Embryonic facial prominence (tissue), 1 donor: ENCODE results near the gene CAMK2D.

Source experiments
- DNase-seq: peaks from one replicate; pipeline ENCODE4 v3.0.0-alpha.2; 2016; ENCODE audit errors: extremely low spot score

CAMK2D gene

DNA sequence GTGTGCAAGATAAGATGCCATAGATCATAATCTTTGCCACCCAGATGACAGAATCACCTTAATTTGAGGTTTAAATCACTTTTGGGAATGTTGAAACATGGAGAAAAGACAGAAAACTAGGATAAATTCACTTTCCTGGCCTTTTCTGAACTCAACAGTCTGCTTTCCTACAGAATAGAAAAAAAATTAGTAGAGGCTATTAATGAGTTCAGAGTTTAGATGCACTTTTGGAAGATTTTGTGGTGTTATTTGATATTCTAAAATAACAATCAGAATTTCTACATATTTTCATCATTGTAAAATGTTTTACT lies 195.9 kb downstream of the CAMK2D start:
- no peak for DNase-seq

DNA sequence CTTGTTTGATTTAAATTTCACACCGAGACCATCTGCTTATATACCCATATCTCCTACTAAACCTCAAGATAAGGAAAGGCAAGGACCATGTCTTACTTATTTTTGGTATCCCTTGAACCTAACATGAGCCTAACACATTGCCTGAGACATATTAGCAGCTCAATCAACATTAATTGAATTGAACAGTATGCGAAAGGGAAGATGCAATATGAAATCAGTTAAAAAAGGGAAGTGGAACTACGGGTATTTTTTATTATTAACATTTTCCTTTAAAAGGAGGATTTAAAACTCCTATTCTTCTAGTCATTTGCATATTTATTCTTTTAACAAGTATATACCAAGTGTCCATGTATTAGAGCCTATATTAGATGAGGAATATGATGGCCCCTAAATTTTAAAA lies 197.0 kb downstream of the CAMK2D start:
- no peak for DNase-seq

DNA sequence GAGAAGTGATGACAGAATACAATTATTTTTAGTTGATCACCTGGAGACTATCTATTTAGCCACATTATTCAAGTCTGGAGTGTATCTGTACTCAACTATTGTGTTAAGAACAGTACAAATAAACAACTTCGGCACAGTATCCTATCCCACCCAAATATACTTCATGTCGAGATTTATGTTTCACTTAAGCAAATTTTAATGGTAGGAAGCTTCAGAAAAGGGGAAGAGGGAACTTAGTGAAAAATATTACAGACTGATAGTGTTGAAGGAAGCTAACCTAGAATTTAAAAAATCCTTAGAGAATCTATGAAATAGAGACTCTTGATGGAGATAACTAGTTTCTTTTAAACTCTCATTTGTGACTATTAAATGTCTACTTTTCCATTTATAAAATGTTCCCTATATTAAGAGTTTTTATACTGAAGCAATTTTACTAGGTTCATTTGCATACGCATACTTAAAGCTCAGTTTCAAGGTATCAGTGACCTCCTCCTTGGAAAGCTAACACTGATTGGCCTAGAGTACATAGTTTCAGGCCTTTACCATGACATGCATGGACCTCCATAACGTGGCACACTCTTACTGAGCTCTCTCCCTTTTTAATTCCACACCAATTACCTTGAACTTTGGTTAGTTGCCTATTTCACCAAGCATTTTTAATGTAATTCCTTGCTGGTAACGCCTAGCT lies 197.7 kb downstream of the CAMK2D start:
- DNase-seq: no peak

DNA sequence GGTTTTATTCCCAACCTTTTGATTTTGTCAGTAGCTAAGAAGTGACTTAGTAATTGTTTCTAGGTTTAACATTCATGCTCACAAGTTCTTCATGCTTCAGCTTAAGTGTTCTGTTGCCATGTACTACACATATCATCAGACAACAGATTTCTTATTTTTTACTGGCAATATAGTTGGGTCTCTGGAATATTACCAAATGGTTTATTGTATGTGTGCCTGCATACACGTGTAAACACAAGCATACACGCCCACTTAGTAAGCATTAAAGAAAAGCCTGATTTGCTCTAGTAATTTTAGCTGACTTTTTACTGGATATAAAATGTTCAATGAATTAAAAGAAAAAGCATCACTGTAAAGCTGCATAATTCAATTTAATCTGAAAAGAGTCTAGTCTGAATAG lies 199.8 kb downstream of the CAMK2D start:
- no peak for DNase-seq

DNA sequence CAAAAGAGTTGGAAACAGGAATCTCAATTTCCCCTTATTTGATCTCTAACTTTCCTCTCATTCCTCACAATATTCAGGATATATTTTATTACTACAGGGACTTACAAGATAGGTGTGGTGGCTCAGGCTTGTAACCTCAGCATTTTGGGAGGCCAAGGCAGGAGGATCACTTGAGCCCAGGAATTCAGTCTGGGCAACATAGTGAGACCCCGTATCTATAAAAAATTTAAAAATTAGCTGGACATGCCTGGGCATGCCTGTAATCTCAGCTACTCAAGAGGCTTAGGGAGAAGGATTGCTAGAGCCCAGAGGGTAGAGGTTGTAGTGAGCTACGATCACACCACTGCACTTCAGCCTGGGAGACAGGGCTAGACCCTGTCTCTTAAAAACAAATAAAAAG lies 200.4 kb downstream of the CAMK2D start:
- DNase-seq: no peak

DNA sequence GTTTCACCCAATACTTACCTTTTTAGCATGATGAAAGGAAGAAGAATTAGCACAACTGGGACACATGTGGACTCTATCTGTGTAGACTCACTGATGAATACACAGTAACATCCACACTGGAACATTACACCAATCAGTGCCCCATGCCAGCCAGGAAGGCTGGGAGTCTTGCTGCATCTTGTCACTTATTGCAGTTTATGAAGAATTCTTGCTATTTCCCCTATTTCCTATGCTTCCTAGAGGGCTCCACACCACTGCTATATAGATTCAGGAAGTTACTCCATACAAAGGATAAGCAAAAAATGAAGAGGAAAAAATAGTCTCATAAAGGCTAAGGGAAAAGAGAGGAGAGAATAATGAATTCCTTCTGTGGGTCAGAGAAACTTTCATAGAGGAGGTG lies 201.0 kb downstream of the CAMK2D start:
- no peak for DNase-seq

DNA sequence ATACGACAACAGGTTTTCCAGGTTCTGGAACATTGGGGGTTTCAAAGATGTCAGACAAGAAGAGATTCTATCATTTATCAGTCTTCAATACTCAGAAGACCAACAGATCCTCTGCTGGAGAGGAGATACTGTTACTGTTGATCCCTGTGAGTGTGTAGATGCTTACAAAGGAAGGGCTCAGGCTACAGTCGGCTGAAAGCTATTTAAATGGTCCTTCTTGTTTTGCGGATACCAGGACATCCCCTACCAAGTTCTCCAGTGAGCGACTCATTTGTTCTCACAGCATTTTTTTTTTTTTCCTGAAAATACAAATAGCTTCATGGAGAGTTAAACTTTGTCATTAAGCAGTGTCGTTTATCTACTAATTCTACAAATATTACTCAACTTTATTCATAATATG lies 201.6 kb downstream of the CAMK2D start:
- DNase-seq: no peak

DNA sequence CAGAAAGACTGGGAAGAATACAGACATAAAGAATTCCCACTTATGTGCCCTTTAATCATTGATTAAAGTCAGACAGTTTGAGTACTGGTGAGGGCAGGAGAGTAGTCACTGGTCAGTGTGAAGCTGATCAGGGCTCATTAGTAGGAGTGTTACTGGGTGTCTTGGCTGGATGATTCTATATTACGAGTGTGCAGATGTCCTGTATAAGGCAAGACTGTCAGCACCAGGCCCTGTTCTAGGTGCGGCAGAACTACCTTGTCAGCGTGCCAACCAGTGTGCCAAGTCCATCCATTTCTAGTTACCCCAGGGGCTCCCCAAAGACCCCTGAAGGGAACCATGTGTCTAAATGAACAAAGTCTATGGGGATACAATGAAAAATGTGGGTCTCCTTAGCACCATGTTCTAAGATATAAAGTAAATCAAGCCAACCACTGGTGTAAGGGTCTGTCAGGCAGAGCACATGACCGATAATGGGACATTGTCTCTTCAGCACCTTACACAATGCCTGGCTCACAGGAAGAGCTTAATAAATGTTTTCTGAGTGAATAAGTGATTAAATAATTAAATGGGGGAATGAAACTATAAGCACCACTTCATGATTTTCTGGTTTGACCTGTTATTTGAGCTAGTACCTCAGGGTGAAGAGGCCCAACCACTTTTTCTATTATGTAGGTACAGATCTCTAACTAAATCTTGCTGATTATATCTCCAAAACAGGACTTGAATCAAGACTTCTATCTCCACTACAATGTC lies 205.0 kb downstream of the CAMK2D start:
- no peak for DNase-seq

DNA sequence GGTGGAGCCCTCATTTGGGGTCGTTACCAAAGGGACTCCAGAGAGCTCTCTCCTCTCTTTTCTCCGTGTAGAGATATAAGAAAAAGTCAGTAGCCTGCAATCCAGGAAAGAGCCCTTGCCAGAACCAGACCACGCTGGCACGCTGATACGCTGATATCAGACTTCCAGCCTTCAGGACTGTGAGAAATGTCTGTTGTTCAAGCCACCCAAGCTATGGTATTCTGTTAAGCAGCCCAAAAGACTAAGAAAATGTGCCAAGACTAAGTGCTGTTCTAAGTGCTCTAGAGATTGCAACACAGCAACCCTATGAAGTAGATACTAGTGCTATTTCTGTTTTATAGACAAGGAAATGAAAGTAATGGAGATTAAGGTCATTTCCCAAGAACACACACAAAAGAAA lies 205.7 kb downstream of the CAMK2D start:
- DNase-seq: no peak

DNA sequence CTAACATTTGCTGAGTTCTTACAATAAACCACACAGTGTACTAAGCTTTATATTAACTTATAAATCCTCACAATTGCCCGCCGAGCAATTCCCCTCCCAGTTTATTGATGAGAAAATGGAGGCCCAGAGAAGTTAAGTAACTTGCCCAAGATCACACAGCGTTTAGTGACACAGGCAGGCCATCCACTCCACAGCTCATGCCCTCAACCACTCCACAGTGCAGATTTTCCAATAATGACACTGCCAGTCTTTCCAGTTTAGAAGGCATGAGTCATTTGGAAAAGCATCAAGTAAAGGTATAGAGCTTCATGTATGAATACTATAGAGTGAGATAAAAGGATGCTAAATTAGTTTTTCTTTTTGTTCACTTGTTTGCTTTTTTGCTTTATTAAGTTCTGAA lies 208.5 kb downstream of the CAMK2D start:
- no peak for DNase-seq

DNA sequence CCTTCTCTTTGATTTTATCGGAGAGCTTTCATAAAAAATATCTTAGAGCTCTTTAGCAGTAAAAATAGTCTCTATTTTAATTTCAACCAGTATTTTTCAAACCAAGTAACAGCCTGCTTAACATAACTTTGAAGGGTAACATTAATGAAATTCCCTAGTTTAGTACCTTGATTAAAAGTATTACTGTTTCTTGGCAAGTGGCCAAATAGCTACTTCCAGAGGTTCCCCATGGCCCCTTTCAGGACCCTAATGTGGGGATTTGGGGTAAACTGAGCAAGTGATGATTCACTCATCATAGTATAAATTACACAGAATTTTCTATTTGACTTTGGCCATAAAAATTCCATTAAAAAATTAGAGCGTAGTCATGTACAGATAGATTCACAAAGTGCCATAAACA lies 211.0 kb downstream of the CAMK2D start:
- DNase-seq: no peak

DNA sequence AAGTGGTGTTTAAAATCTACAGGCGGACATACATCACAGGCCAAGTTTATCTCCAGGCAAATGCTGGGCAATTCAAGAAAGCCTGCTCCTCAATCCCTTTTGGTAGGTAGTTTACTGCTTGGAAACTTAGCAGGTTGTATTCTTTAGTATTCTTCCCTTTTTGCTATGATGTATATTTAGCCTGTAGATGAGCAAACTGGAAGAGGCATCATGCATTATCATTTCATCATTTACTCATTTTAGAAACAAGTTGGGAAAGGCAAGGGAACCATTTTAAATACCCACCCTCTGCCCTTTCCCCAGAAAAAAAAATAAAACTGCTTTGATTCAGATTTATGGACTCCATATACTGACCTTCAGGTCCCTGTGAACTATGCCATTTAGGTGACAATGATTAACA lies 213.2 kb downstream of the CAMK2D start:
- DNase-seq: no peak

DNA sequence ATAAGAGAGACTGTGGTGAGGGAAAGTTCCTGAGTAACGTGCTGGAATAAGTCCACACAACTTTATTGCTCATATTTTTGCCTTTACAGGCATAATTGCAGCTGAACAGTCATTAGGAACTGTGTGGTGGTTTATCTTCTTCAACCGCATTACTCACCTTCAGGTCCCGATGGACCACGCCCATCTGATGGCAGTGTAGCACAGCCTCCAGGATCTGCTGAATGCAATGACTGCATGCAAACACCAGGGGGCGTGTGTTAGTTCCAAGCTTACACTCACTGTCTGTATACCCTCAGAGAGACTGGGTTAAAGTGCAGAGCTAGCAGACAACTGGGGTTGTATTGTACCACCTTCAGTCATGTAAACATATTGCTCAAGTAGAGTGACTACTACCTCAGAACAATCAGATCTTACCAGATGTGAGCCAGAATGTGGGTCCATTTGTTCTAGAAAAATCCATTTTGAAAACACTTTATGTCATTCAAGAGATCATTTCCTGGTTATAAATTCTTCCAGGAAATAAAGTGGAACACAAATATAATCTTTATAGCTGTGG lies 214.0 kb downstream of the CAMK2D start:
- no peak for DNase-seq

DNA sequence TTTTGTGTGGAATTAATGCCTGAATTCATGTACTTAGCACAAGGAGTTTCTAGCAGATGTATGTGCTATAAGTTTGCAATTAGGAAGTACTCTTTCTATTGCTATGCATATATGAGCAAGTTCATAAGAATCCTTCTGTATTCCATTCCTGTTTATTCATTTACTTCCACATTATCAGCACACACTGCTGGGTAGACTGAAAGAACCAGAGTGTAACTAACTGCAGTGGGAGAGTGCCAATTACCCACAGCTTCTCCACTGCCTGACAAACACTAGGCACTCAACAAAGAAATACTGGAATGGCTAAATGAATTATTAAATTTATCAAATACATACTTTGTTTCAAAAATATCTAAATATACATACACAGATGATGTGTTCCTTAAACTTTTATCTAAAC lies 219.6 kb downstream of the CAMK2D start:
- no peak for DNase-seq

DNA sequence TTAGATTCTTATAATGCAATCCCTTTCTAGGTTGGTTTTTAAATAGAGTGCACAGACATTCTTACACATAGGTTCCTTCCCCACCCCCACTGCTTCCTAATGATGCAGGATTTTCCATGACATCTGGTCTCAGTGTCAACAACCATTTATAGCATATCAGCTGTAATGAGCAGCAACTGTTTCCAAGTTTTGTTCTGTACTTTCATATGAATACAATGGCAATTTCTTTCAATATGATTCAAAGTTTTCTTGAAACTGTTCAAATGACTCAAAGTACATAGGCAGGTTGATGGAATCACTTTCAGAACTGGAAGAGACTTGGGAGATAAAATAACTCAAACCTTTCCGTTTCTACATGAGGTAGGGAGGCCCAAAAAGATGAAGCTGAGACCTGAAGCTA lies 220.7 kb downstream of the CAMK2D start:
- DNase-seq: no peak

DNA sequence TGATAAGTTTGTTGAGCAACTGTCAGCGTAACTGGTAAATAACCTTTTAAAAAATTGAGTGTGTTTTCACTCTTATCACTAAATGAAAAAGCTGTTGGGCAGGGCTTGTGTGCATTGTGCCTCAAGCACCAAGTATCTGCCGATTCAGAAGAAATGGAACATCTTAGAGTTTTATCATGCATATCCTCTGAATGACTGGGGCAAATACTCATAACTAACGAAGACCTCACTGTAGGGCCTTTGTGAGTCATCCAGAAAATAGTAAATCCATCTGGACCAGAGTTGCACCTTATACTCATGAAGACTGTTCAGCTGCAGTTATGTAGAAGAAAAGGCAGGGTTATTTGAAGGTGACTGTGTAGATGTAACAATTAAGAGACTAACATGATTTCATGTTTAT lies 222.1 kb downstream of the CAMK2D start:
- no peak for DNase-seq

DNA sequence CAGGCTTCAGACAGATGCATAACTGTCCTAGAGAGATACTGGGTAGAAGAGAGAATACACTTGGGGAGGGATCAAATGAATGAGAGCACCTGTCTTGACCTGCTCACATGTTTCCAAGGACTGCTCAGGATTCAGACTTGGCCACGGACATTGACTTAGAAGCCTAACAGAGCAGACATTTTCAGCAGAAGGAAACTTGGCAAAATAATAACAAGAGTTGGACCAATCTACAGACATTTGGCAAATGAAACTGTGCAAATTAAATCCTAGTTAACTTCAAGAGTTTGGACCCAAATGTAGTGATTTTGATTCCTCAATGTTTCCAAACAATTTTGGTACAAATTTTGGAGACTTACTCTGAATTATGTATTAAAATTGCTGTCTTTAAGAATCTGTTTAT lies 223.9 kb downstream of the CAMK2D start:
- no peak for DNase-seq

DNA sequence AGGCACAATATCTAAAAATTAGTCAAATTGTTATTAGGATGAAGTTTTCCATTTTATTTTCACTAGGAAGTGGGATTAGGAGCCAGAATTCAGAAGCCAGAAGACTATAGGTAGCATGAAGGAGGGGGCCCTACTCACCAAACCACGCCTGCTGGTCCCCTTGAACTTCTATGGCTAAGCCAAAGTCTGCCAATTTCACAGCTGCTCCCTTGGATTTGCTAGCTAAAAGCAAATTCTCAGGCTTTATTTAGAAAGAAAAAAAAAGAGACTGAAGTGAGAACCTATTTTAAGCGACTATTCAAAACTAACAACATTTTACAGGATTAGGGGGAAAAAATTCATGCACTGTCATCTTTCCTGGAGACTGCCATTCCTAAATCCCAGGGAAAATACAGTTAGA lies 224.3 kb downstream of the CAMK2D start:
- no peak for DNase-seq

DNA sequence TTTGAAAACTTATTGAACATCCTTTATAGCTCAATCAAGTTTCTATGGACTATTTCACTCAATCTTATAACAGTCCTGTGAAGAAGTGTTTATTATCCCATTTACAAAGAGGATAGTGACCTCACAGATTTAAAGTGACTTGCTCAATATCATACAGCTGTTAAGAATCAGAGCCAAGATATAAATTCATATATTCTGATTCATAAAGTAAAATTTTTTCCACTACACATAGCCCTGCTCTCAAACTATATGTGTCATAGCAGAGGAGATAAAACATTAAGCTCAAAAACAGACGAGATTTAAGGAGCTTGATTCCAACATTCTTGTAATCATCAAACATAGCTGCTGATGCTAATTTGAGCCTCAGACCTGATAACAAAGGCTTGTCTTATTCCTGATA lies 226.8 kb downstream of the CAMK2D start:
- DNase-seq: no peak

DNA sequence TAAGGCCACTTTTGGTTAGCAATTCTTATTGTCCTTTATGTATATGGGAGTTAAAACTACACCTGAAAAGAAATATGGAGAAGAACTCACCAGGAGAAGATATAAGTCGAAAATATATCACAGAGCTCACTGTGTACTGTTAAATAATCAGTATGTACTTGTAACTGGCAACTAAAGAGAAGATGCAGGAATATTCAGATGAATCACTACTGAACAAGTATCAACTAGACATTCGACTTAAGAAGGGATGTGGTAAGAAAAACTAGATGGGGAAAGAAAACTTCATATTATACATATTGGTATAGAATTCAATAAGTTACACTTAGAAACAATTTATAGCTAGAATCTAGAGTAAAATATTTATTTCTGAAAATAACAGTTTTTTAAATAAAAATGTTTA lies 230.0 kb downstream of the CAMK2D start:
- DNase-seq: no peak

DNA sequence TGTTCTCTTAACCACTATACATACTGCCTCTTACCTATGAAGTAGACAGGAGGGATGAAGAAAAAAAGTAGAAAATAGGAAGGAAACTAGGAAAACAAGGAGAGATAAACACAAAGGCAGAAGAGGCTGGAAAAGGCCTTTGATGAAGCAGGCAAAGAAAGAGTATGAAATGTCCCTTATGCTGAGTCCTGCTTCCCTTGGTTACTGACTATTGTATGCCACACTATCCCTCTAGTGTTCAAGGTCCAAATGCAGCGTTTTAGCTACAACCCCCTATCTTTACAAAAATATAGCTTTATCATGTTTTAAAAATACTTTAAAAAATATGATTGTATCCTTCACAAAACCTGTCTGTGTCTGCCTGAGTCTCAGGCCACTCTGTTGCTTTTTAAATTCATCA lies 233.1 kb downstream of the CAMK2D start:
- DNase-seq: no peak

DNA sequence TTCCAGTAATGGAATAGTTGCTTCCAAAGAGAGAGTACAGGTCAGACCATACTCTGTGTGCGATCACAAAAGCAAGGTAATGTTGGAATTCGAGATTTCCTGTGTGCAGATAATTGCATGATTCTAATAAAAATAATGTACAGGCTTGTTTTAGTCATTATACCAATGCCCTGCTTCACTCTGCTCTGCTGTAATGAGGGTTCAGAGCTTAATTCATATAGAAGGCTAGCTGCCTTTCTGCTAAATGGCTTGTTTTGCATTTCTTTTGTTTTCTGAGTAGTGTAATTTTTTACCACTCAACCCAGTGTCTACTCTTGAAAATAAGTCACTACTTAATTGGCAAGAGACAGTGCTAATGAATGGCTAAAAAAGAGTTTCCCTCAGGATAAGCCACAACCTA lies 236.0 kb downstream of the CAMK2D start:
- DNase-seq: no peak

DNA sequence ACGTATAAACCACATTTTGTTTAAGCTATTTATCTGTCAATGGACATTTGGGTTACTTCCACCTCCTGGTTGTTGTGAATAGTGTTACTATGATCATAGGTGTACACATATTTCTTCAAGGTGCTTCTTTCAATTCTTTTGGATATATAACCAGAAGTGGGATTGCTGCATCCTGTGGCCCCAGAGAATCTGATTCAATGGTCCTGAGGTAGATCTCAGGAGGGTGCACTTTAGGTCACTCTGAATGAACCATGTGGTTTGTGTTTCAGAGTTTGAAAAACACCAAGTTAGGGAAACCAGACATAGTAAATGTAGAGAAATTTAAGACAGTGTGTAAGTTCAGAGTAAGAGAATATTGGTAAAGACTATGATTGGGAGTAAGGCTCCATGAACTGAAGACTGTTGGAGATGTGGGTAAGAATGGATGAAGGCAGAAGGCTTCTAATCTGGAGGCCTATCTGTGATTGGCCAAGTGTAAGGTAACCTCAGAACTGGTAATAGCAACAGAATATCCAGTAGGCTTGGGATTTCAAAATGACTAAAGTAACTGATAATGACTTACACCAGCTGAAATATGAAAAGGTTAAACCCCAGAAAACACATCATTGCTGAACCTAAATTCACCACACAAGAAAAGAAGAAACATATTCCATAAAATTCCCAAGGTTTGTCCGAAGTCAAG lies 236.9 kb downstream of the CAMK2D start:
- DNase-seq: no peak
